Measurements from ENCODE around the gene ARPC1A.

- TF ChIP-seq PKNOX1 (IDR thresholded peaks at IDR 0.05) (no peak), ELF4 (IDR thresholded peaks at IDR 0.05) (no peak), SUZ12 (IDR thresholded peaks at IDR 0.05) (no peak), ARNT (IDR thresholded peaks at IDR 0.05) (no peak)
Measured at GRCh38 chr7:99289185-99289584, 36.5 kb upstream of the ARPC1A start.

Measured in HEK293T (cell line).